ENCODE results near the gene PAPOLA. TPM values are rescaled to one million over a fixed set of nuclear protein-coding genes. Genes with fewer than 3 reads are reported as not detected.

PAPOLA gene
- total RNA-seq, 4 donors from 2014 or later = 175 to 206 (median 183) TPM

GRCh38 chr14:96511667-96512066 lies 9.5 kb downstream of the PAPOLA start:
- H3K27me3 ChIP-seq = no peaks in the 10 kb centered on the region

GRCh38 chr14:96512122-96512521 lies 9.9 kb downstream of the PAPOLA start:
- no peaks in the 10 kb centered on the region for H3K9me3 ChIP-seq
- TF ChIP-seq CTCF (IDR thresholded peaks at IDR 0.05) = no peak
- TF ChIP-seq POLR2A (IDR thresholded peaks at IDR 0.05) = no peak
- H3K4me3 ChIP-seq = no peak overlapping the region
- DNase-seq = no peak
- H3K27me3 ChIP-seq = no peaks in the 10 kb centered on the region
- H3K36me3 ChIP-seq = no peaks in the 10 kb centered on the region
- no peak overlapping the region for H3K27ac ChIP-seq
- H3K4me1 ChIP-seq = peaks cover 0 to 47% (median 11%) of the 10 kb centered on the region in 4 donors

More at GRCh38 chr14:96511667-96512066, 9.5 kb downstream of the PAPOLA start:
- Histone ChIP-seq H3K4me1 (peaks cover 0 to 50% (median 11%) of the 10 kb centered on the region in 4 donors), H3K9me3 (no peaks in the 10 kb centered on the region), H3K27ac (no peak overlapping the region), H3K36me3 (no peaks in the 10 kb centered on the region), H3K4me3 (no peak overlapping the region)
- TF ChIP-seq POLR2A (IDR thresholded peaks at IDR 0.05) (no peak), CTCF (IDR thresholded peaks at IDR 0.05) (no peak)
- no peak for DNase-seq

- H3K4me1 ChIP-seq = peaks cover 0 to 47% (median 11%) of the 10 kb centered on the region in 4 donors
- no peaks in the 10 kb centered on the region for H3K9me3 ChIP-seq
- H3K4me3 ChIP-seq = no peak overlapping the region
- H3K36me3 ChIP-seq = no peaks in the 10 kb centered on the region
- H3K27ac ChIP-seq = no peak overlapping the region
- H3K27me3 ChIP-seq = no peaks in the 10 kb centered on the region
- DNase-seq = no peak
- TF ChIP-seq CTCF (IDR thresholded peaks at IDR 0.05) (no peak), POLR2A (IDR thresholded peaks at IDR 0.05) (no peak)
Observed at GRCh38 chr14:96512602-96513397, 10.6 kb downstream of the PAPOLA start.

GRCh38 chr14:96514694-96515093 lies 12.5 kb downstream of the PAPOLA start:
- Histone ChIP-seq H3K27me3 (no peaks in the 10 kb centered on the region), H3K9me3 (no peaks in the 10 kb centered on the region), H3K4me1 (peaks cover 0 to 40% (median 11%) of the 10 kb centered on the region in 4 donors), H3K4me3 (no peak overlapping the region), H3K36me3 (no peaks in the 10 kb centered on the region), H3K27ac (no peak overlapping the region)
- no peak for TF ChIP-seq CTCF (IDR thresholded peaks at IDR 0.05)
- no peak for TF ChIP-seq POLR2A (IDR thresholded peaks at IDR 0.05)
- no peak for DNase-seq

- DNase-seq = no peak
- no peaks in the 10 kb centered on the region for H3K27me3 ChIP-seq
- H3K4me1 ChIP-seq = peaks cover 0 to 32% (median 10%) of the 10 kb centered on the region in 4 donors
- peaks cover 0 to 5% (median 0%) of the 10 kb centered on the region in 3 donors for H3K36me3 ChIP-seq
- no peaks in the 10 kb centered on the region for H3K9me3 ChIP-seq
- H3K27ac ChIP-seq = no peak overlapping the region
- TF ChIP-seq CTCF (IDR thresholded peaks at IDR 0.05) (no peak), POLR2A (IDR thresholded peaks at IDR 0.05) (no peak)
- H3K4me3 ChIP-seq = no peak overlapping the region
Observed at GRCh38 chr14:96515731-96516130, 13.5 kb downstream of the PAPOLA start.

Data from Peyer's patch (tissue), 4 donors.